ENCODE results near the gene ZNF573. TPM values are rescaled to one million over a fixed set of nuclear protein-coding genes. Genes with fewer than 3 reads are reported as not detected.

The ZNF573 gene
- total and polyA plus RNA-seq, 2 of the 13 experiments (the other 11 are each of a cell fraction or from before 2014, with no cell fraction given) = 3.1 to 9.3 TPM

GRCh38 chr19:37779127-37780005, at the start of gene ZNF573 (continued):
- TF ChIP-seq IRF1 (CRISPR knock-in tag; IDR thresholded peaks at IDR 0.05; ENCODE audit: low read depth) (no peak), PAXIP1 (CRISPR knock-in tag; conservative IDR thresholded peaks at IDR 0.05) (0 out of 2 replicates have a peak, but pooled peaks have one; percentile 16), RFX5 (IDR thresholded peaks at IDR 0.05; ENCODE audit: low read depth, low read length) (no peak), ZNF337 (CRISPR knock-in tag; IDR thresholded peaks at IDR 0.05; ENCODE audit: borderline replicate concordance, low read depth) (peak; percentile 86; the same call in 1 of the 2 replicates), TFE3 (CRISPR knock-in tag; IDR thresholded peaks at IDR 0.05) (no peak; the same call in 1 of the 2 replicates), GATAD1 (CRISPR knock-in tag; IDR thresholded peaks at IDR 0.05) (peak; percentile 86), SMAD3 (CRISPR knock-in tag; IDR thresholded peaks at IDR 0.05) (peak; percentile 42; the same call in 1 of the 2 replicates), MXD1 (CRISPR knock-in tag; IDR thresholded peaks at IDR 0.05) (peak; percentile 45; the same call in 1 of the 2 replicates), MAFG (CRISPR knock-in tag; IDR thresholded peaks at IDR 0.05) (no peak), GFI1 (CRISPR knock-in tag; IDR thresholded peaks at IDR 0.05; ENCODE audit: borderline replicate concordance) (no peak; the same call in 1 of the 2 replicates), ZNF382 (CRISPR knock-in tag; IDR thresholded peaks at IDR 0.05; ENCODE audit: borderline replicate concordance) (no peak), USF2 (IDR thresholded peaks at IDR 0.05; ENCODE audit: low read depth, low read length) (no peak), USF2 (CRISPR knock-in tag; IDR thresholded peaks at IDR 0.05; ENCODE audit: borderline replicate concordance) (no peak), KDM2A (CRISPR knock-in tag; IDR thresholded peaks at IDR 0.05; ENCODE audit: borderline replicate concordance, low read depth) (peak; percentile 61; the same call in 1 of the 2 replicates), NFYB (CRISPR knock-in tag; IDR thresholded peaks at IDR 0.05) (peak; percentile 35; the same call in 1 of the 2 replicates), ZNF615 (CRISPR knock-in tag; IDR thresholded peaks at IDR 0.05; ENCODE audit: borderline replicate concordance) (no peak)

Data from HepG2 (cell line).